HG03460 (cell line): ENCODE measurements around the gene FER.
"Not testable (repeated sequence)": the region's sequence is repeated elsewhere in the genome, so short reads cannot be mapped to it uniquely, and the experiment has no call there.

ENCODE experiments used
- ATAC-seq: cut with Tn5 transposase; IDR thresholded peaks from one replicate; pipeline ENCODE4 v1.9.1; 2021; ENCODE audit not compliant: unreplicated experiment

FER gene

DNA sequence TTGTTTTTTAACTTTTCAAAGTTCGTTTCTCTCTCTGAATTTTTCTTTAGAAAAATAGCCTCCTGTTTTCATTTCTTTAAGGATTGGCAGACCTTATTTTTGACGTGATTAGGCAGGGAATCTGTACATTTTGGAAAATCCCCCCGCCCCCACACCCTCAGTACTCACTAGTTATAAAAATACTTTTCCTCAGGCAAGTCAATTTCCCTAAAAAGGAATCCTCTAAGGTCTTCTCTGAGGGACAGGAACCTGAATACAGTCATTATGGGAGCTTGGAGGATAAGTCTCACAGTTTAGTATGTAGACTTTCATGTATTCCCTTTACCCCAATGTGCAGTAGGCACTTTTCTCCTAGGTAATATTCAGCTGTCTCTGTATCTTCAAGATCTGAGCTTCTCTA lies 3.9 kb upstream of the FER start:
- no peak for ATAC-seq

DNA sequence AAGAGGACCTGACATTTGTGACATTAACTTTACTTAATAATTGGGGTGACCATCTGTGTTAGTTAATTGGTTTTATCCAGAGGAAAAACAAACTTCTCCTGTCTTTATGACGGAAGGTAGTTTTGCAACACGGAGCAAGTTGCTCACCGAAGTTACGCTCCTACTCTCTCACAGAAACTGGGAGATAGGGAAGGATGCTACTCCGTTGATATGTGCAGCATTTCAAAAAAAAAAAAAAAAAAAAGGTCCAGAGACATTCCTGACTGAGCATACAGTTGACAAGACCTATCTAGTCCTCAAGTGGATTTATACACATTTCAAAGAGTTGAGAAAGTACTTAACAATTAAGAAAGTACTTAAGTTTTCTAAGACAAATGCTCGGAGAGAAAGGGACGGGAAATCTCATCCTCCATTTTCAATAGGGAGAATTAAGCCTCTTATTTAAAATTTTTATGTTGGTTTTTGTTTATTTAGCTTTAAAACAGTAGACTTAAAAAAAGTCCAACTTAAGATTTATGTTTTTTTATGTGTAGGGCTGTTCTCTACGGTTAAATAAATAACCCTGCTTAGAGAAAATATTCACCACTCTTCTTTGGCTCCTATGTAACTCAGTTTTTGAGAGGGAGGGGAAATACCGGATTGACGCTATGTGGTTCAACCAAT lies 455 bp upstream of the FER start:
- no peak for ATAC-seq

DNA sequence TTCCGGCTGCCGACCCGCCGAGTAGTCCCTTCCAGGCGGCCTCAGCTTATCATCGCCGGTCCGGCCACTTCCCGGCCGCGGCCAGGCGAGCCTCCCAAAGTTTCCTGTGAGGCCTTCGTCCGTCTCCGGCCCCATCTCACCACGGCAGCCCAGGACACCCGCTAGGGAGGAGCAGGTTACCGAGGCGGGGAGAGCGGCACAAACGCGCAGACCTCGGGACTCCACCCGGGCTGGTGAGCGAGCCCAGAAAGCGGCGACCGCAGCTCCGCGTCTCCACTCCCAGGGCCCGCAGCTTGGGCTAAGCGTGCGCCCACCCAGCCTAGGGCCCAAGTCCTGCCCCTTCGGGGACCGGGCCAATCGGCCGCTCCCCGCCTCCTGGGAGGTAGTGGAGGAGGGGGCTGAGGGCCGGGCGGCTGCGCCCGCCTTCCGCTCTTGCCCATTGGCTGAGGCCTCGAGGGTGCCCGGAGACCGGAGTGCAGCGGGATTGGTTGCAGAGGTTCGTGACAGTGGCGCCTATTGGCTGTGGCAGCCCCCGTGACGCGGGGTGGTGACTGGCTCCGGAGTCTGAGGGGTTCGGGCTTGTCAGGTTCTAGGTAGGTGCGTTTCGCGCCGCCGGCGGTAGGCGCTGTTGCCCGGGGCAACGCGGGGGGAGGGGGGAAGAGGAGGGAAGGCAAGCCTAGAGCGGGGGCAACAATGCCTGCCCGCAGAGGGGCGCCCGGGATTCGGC lies 867 bp downstream of the FER start:
- ATAC-seq, result peak; percentile 95

DNA sequence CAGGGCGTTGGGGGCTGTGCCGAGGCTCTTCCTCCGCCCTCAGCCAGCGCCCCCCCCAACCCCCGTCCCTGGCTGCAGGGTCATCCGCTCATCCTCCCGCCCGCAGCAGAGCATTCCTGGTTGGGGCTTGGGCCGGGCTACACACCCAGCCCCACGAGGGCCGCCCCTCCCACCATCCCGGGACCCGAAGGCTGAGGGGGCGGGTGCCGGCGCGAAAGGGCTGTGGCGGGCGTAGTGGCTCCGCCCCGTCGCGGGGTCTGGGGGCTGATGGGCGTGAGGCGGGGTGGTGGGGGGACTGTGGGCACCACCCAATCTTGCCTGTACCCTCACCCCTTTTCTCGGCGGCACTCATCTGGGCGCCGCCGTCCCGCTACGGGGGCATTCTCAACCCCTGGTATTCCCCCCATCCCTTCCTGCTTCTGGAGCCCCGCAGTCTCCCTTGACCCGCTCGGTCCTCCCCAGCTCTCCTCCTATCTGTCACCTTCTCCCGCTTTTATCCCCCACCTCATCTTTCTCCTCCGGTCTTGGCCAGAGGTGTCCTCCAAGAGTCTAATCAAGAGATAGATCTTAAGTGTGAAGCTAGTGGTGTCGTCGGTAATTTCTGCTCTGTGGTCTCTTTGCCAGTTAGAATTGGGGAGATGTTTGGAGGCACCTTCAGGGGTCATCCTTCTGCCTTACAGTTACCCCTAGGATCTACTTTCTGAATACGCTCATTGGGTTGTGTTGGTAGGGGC lies 1.6 kb downstream of the FER start:
- peak; percentile 27 for ATAC-seq

DNA sequence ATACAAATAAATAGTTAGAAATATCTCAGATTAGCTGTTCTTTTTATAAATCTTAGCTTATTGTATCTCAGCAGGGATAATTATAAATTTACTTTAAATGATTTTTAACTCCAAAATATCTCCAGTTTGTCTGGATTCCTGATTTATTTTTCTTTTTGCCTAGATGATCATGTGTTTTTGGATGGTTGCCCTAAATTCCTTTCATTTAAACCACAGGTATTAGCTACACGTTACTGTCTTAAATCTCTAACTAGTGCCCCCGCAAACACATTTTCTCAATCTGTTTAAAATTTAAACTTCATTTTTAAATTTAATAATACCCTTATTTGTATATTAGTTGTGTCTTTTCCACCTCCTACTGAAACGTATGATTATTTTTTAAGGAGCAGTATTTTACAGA lies 5.6 kb downstream of the FER start:
- ATAC-seq, result no peak

DNA sequence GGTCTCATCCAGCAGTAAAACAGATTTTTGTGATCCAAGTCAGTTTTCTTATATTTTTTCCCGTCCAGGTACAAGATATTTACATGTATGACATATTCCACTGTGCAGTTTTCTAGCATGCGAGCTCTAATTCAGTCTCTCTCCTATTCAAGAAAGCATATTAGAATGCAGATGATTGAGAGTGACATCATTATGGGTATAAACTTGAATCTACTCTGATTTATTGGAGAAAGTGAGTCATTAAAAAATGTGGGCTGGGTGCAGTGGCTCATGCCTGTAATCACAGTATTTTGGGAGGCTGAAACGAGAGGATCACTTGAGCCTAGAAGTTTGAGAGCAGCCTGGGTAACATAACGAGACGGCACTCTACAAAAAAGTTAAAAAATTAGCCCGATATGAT lies 6.2 kb downstream of the FER start:
- no peak for ATAC-seq

DNA sequence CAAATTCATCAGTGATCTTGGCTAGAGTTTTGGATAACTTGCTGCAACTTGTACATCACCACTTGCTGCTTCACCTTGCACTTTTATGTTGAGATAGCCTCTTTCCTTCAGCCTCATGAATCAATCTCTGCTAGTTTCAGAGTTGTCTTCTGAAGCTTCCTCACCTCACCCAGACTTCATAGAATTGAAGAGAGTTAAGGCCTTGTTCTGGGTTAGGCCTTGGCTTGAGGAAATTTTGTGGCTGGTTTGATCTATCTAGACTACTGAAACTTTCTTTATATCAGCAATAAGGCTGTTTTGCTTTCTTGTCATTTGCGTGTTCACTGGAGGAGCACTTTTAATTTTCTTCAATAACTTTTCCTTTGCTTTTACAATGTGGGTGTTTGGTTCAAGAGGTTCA lies 12.8 kb downstream of the FER start:
- ATAC-seq, result no peak

DNA sequence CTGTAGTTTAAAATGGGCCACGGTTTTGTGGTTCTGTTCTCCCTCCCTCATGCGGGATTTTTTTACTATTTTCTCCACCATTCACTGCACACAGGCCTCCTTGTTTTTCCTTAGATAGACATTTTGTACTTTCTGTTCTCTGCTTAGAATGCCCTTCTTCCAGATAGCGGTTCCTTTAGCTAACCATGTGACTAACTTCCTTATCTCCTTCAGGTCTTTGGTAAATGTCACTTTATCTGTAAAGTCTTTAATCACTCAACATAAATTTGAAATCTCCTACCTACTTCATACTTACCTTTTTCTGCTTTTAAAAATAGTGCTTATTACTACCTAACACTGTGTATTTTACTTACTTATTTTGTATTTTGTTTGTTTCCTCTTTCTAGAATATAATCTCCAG lies 15.0 kb downstream of the FER start:
- ATAC-seq, result no peak

DNA sequence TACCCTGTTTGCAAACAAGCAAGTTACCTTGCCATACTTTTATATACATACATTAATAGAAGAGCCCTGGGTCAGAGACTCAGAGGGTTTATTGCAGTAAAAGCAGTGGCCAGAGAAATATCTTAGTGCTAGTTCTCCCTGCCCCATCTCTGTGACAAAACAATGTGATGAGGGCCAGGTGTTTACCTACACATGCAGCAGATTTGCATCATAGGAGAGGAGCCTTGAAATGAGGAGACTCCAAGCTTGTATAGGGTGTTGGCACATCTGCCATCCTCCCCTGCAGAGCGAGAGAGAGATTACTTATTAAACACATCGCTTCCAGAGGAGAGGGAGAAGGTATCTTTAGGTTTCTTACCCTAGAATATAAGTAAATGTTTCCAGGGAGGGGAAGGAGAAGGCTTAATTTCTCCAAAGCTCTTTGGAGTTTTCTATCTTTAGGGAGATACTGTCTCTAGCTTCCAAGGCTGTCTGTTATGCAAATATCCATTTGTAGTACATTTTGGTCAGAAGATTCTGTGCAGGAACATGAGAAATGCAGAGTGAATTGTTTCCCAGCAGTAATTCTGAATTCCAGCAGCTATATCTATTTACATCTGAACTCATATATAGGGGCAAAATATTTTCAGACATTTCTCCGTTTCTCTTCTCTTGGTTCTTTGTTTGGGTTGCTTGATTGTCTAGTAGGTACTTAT lies 15.7 kb downstream of the FER start:
- no peak for ATAC-seq

DNA sequence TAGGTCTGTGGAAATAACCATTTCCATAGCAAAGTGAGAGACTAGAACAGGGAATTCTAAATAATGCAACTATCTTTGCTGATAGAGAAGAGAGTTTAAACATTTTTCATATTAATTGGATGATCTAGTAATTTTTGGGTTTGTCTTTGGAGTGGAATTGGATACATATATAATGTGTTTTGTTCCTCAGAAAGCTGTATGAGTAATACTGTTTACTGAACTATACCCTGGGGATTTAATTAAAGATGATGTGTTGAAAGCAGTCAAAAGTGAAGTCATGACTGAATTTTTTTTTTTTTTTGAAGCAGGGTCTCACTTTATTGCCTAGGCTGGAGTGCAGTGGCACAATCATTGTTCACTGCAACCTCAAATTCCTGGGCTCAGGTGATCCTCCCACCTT lies 17.9 kb downstream of the FER start:
- ATAC-seq, result no peak

DNA sequence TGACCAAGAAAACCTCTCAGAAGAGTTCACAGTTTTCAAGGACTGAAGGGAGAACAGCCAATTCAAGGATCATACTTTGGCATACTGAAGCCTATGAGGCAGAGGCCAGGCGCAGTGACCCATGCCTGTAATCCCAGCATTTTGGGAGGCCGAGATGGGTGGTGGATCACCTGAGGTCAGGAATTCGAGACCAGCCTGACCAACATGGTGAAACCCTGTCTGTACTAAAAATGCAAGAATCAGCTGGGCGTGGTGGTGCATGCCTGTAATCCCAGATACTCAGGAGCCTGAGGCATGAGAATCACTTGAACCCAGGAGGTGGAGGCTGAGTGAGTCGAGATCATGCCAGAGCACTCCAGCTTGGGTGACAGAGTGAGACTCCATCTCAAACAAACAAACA lies 19.2 kb downstream of the FER start:
- not testable (repeated sequence) for ATAC-seq

DNA sequence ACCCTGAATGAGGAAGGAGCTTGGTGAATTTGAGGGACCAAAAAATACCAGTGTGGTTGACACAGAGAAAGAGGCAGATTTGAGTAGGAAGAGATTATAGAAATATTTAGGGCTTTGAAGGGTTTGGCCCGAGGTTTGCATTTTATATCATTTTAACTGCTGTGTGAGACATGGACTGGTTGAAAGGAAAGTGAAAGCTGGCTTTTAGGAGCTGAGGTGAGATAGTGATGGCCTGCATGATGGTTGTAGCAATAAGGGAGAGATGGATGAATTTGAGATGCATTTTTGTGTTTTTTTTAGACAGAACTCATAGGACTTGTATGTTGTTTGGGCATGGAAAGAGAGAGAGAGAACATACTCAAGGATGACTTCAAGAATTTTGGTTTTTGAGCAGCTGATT lies 21.7 kb downstream of the FER start:
- no peak for ATAC-seq

DNA sequence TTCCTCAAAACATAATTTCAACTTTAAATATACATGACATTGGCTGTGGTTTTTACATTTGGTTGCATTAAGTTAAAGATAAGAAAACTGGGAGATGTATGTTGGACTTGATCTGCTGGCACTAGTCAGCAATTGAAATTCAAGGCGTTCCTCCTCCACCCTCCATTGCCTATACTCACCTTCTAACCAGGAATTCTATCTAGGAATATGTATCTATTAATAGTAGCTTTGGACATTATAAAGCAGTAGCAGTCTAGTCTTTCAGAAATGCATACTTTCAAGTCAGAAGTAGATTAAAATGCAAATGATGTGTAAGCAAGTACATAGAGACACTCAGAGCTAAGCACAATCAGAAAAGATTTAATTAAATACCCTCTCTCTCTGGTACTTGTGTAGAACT lies 24.9 kb downstream of the FER start:
- no peak for ATAC-seq

DNA sequence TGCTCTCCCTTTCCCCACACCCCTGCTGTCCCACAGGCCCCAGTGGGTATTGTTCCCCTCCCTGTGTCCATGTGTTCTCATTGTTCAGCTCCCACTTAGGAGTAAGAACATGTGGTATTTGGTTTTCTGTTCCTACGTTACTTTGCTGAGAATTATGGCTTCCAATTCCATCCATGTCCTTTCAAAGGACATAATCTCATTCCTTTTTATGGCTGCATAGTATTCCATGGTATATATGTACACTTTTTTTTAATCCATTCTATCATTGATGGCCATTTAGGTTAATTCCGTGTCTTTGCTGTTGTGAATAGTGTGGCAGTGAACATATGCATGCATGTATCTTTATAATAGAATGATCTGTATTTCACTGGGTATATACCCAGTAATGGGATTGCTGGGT lies 25.6 kb downstream of the FER start:
- no peak for ATAC-seq

DNA sequence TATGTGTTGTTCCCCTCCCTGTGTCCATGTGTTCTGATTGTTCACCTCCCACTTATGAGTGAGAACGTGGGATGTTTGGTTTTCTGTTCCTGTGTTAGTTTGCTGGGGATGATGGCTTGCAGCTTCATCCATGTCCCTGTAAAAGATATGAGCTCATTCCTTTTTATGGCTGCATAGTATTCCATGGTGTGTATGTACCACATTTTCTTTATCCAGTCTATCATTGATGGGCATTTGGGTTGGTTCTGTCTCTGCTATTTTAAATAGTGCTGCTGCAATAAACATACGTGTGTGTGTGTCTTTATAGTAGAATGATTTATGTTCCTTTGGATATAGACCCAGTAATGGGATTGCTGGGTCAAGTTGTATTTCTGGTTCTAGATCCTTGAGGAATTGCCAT lies 26.4 kb downstream of the FER start:
- not testable (repeated sequence) for ATAC-seq

DNA sequence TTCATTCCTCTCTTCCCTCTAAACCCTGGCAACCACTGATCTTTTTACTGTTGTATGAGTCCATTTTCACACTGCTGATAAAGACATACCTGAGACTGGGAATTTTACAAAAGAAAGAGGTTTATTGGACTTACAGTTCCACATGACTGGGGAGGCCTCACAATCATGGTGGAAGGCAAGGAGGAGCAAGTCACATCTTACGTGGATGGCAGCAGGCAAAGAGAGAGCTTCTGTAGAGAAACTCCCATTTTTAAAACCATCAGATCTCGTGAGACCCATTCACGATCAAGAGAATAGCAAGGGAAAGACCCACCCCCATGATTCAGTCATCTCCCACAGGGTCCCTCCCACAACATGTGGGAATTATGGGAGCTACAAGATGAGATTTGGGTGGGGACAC lies 29.9 kb downstream of the FER start:
- ATAC-seq, result not testable (repeated sequence)

DNA sequence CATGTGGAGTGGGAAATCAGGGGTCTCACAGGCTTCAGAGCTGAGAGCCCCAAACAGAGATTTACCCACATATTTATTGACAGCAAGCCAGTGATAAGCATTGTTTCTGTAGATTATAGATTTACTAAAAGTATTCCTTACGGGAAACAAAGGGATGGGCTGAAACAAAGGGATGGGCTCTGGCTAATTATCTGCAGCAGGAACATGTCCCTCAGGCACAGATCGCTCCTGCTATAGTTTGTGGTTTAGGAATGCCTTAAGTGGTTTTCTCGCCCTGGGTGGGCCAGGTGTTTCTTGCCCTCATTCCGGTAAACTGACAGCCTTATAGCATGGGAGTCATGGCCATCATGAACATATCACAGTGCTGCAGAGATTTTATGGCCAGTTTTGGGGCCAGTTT lies 36.9 kb downstream of the FER start:
- not testable (repeated sequence) for ATAC-seq

DNA sequence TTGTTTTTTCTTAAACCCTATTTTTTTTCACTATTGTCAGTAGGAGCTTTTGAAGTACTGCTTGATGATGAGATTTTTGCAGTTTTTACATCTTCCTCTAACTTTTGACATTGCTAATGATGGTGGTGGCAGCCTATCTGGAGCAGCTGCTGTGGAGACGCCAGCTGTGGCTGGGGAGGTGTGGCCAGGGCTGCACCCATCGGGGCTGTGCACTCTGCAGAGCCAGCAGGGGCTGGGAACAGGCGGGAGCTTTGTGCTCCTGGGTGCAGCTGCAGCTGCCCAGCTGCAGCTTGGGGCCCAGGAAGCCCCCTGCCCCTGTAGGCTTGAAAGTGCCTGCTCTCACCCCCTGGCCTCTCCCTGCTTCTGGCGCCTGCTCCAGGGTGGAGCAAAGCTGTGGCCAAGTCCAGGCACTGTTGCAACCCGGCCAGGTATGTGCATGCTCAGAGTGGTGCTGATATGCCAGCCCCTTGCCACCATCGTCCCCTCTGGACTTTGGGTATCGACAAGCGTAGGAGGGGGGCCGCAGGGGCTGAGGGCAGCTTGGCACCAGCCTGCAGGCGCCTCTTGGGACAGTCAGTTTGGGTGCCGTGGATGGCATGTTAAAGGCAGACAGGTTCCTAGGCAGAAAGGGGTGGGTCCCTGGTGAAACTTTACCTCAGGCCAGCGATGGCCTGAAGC lies 39.2 kb downstream of the FER start:
- no peak for ATAC-seq

DNA sequence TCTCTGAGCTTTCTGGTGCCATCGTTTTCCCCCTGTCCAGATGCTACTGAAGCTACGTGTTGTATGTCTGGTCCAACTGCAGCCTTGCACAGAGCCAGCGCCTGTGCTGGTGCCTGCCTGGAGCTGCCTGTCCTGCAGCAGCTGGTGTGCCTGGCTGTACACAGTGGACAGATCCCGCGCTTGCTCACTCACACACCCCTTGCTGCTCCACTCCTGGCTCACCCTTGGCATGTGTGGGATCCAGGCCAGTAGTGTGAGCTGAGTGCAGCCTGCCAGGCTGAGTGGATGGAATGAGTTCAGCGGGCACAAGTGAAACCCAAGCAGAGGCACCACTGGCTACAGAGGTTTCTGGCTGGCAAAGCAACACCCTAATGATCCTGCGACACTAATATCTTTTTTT lies 40.4 kb downstream of the FER start:
- ATAC-seq, result no peak

DNA sequence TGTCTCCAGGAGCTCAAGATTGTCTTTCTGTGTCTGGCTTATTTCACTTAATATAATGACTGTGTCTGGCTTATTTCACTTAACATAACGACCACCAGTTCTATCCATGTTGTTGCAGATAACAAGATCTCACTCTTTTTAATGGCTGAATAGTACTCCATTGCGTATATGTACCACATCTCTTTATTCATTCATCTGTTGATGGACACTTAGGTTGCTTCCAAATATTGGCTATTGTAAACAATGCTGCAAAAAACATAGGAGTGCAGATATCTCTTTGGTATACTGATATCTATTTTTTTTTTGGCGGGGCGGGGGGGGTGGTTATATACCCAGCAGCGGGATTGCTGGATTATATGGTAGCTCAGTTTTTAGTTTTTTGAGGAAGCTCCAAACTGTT lies 45.5 kb downstream of the FER start:
- no peak for ATAC-seq

DNA sequence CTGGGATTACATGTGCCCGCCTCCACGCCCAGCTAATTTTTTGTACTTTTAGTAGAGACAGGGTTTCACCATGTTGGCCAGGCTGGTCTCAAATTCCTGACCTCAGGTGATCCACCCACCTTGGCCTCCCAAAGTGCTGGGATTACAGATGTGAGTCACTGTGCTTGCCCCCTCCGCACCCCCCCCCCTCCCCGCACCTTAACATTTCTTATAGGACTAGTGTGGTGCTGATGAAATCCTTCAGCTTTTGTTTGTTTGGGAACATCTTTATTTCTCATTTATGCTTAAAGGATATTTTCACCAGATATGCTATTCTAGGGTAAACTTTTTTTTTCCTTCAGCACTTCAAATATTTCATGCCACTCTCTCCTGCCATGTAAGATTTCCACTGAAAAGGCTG lies 46.7 kb downstream of the FER start:
- not testable (repeated sequence) for ATAC-seq
